C4-2B (cell line): Measurements from ENCODE around the gene DCTN1.

Source experiments
- CTCF ChIP-seq: fragments of 450-650 bp; conservative IDR thresholded peaks from 2 replicates; pipeline ENCODE4 v1.5.1; 2017; ENCODE audit warnings: mild to moderate bottlenecking
- ZFX ChIP-seq: fragments of 450-650 bp; IDR thresholded peaks from 2 replicates; pipeline ENCODE4 v1.6.1; 2017

- TF ChIP-seq CTCF (no peak), ZFX (no peak)
These were observed 34.3 kb upstream of the DCTN1 start for GRCh38 chr2:74414441-74414840.
